Measurements from ENCODE around the gene DPH1.

GRCh38 chr17:2016494-2016893, 13.5 kb upstream of the DPH1 start:
- TF ChIP-seq, protein P1, sequence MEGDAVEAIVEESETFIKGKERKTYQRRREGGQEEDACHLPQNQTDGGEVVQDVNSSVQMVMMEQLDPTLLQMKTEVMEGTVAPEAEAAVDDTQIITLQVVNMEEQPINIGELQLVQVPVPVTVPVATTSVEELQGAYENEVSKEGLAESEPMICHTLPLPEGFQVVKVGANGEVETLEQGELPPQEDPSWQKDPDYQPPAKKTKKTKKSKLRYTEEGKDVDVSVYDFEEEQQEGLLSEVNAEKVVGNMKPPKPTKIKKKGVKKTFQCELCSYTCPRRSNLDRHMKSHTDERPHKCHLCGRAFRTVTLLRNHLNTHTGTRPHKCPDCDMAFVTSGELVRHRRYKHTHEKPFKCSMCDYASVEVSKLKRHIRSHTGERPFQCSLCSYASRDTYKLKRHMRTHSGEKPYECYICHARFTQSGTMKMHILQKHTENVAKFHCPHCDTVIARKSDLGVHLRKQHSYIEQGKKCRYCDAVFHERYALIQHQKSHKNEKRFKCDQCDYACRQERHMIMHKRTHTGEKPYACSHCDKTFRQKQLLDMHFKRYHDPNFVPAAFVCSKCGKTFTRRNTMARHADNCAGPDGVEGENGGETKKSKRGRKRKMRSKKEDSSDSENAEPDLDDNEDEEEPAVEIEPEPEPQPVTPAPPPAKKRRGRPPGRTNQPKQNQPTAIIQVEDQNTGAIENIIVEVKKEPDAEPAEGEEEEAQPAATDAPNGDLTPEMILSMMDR (IDR thresholded peaks at IDR 0.05 in 4 of 5, conservative IDR thresholded peaks at IDR 0.05 in 1 of 5): no peak
- no peak for TF ChIP-seq POLR2A (IDR thresholded peaks at IDR 0.05)
